GM19455 (cell line): ENCODE results near the gene SLC7A10.
A peak's percentile ranks its signal among the peaks of the same experiment; 100 is the strongest.
"Not testable (repeated sequence)": the region's sequence is repeated elsewhere in the genome, so short reads cannot be mapped to it uniquely, and the experiment has no call there.

Experiments used
- ATAC-seq: cut with Tn5 transposase; IDR thresholded peaks from one replicate; pipeline ENCODE4 v1.9.1; 2021; ENCODE audit not compliant: unreplicated experiment

SLC7A10 gene

DNA sequence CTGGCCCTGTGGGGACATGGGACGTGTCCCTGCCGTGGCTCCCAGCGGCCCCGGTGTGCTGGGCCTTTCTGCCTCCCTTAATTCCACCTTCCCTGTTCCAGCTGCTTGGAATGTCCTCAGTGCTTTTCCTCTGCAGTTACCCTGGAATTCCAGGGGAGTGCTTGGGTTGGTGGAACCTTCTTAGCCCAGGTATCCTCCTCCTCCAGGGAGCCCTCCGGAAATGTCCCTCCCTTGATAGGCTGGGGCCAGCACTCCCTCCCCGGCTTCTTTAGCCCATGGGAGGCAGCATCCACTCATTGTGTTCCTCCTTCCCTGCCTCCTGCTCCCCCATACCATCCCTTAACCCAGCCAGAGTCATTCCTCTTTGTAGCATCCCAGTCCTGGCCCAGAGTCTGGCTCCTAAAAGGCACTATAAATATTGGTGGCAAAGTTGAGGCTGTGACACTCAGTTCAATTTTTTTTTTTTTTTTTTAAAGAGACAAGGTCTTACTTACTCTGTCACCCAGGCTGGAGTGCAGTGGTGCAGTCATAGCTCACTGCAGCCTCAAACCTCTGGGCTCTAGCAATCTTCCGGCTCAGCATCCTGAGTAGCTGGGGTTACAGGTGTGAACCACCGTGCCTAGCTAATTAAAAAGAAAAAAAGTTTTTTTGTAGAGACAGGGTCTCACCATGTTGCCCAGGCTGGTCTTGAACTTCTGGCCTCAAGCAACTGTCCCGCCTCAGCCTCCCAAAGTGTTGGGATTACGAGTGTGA, 13.7 kb upstream of the SLC7A10 start:
- ATAC-seq, result no peak

DNA sequence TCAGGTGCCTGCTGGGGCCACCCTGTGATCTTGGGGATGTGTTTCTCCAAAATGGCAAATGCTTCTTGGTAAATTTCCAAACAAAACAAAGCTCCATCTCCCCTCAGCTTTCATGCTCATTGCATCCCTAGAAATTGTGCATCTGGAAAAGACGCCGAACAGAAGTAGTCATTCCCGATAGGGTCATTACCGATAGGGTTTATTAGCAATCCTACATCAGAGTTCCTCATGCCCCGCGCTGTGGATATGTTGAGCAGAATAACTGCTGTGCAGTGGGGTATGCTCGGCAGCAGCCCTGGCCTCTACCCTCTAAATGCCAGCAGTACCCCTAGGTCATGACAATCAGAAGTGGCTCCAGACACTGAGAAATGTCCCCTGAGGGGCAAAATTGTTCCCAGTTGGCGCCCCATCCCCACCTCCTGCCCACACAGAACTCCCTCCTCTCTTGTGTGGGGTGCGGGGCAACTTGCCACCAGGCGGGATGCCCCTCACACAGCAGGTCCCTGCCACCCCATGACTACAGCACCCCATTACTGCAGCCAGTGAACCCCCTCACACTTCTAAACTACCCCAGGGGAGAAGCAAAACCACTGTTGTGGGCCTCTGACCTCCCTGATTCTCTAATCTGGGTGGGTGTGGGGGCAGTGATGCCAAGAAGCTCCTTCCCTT, 13.0 kb upstream of the SLC7A10 start:
- ATAC-seq, result no peak

DNA sequence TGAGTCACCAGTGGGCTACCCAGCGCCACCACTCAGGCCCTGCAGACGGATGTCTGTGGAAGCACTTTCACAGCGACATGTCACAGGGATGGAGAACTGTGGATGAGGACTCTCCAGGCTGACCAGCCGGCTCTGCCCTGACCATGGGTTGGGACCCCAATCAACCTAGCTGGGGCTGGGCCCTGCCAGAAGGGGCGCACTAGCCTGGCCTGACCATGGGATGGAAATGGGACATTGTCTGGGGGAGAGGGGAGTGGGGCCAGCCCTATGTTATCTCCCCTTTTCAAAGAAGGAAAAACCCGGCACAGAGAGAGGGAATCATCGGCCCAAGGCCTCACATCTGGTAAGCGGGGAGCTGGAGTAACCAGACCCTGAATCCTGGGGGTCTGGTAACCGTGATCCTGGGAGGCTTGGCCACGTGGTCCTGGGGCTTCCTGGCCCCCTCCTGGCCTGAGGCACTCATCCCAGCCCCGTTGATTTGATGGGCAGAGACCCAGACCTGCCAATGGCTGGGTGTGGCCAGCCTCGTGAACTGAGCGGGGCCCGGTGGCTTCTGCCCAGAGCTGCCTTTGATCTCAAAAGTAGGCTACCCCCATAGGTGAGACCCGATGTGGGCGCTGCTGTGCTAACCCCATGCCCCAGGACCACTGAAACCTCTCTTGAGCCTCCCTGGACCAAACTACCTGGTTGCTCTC, 11.2 kb upstream of the SLC7A10 start:
- ATAC-seq, result no peak

DNA sequence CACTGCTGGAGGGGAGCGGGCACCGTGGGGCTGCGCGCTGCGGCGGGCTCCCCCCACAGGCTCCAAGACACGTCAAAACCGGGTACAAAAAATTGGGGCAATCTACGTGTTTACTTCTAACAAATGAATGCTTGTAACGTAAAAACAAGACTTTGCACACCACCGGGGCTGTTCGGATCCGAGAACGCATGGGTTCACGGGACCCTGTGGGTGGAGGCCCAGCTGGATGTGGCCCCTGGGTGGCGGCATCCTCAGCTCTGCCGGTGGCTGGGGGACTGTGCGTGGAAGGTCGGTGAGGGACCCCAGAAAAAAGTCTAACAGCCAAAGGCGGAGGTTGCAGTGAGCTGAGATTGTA, 10.3 kb upstream of the SLC7A10 start:
- peak; percentile 22 for ATAC-seq

DNA sequence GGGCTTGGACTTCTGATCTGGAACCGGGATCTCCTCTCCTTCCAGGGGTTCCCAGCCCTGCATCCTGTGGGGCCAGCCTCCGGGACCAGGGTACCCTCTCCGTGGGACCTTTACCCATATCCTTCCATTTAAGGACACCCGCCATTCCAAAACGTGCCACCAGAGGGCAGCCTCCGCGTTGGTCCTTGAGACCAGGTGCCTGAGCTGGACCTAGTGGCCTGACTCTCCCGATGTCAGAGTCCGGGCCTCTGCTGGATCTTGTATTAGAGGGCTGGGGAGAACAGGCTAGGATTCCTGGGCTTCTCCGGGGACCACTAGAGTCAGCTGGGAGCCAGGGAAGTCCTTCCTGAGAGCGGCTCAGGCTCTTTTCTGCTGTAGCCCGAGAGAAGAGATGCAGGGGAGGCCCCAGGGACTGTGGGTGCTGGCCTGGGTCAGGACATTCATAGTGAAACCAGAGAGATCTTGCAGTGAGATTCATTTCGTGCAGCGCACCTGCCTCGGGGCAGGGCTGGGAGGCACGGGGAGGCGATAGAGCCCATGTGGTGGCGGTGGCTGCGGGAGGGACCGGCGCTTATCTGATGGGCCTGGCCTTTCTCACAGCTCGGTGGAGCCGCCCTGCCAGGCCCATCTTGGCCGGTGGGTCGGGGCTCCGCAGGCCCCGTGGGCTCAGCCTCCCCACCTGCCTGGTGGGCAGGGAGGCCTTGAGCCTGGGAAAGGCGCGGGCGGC, 9.8 kb upstream of the SLC7A10 start:
- ATAC-seq, result peak; percentile 93

DNA sequence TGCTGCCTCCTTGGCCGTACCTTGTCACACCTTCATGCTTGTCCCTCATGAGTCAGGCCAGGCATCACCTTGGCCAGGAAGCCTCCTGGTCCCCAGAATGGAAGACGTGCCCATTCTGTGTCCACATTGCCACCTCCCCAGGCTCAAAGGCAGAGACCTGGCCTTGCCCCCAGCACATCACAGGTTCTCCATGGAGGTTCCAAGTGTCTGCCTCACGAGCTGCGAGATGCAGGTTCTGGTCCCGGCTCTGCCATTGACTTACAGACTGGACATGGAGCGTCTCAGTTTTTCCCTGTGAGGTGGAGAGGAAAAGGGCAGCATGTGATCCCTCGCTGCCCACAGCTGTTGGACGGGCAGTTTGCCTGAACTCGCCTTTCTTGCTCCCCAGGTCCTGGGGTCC, 9.1 kb upstream of the SLC7A10 start:
- no peak for ATAC-seq

DNA sequence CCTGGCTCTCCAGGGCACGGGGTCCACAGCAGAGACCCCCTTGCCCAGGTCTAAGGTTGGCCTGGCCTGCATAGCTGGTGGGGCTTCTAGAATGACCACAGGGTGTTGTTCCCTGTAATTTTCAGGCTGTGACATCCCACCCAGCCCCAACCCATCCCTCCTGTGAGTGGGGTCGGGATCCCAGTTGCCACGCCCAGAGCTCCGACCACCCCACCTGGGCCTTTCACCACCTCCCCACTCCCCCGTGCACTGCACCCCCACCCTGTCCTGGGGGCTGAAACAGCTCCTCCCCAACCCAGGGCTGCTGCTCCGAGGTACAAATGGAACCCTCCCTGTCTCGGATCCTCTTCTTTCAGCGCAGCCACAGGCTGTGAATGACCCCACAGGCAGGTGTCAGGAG, 8.4 kb upstream of the SLC7A10 start:
- ATAC-seq, result no peak

DNA sequence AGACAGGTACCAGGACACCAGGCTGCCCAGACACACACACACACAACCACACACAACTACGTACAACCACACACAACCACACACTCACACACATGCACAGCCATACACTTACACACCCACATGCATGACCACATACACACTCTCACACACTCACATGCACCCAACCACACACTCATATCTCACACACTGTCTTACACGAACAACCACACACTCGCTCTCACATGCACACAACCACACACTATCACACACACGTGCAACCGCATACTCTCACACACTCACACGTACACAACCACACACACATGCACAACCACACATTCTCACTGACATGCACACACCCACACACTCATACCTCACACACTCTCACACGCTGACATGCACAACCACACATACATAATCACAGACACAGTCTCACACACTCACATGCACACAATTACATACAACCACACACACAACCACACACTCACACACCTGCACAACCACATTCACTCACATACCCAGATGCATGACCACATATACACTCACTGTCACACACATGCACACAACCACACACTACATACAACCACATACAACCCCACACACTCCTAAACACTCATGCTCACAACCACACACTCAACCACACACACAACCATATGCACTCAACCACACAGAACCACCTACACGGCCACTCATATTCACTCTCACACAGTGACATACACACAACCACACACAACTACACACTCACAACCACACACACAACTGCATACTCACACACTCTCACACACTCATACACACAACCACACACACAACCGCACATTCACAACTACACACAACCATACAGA, 7.6 kb upstream of the SLC7A10 start:
- no peak for ATAC-seq

DNA sequence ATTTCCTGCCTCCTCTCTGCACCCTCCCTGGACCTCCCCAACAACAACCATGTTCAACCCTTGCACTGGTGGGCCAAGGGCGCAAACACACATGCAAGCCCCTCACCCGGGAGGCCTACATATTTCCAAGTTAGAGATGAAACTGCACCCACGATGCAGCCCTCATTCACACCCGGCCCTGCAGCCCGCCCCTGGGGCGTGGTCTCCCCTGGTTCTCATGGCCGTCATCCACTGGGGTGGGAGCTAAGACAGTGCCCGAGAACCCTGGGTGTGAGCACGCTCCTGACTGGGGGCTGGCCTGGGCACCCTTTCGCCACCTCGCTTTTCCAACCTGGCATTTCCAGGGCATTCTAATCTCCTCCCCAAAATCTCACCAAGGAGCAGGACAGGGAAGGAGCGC, 7.0 kb upstream of the SLC7A10 start:
- ATAC-seq, result no peak

DNA sequence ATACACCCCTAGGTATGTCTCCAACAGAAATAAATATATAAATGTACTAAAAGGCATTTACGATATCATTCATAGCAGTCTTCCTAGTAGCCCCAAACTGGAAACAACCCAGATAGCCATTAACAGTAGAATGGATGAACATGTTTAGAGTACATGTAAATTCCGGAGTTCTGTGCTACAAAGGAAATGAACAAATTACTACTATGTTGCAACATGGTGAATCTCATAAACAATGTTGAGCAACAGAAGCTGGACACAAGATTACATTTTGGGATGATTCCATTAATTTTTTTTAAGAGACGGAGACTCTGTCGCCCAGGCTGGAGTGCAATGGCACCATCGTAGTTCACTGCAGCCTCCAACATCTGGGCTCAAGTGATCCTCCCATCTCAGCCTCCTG, 5.9 kb upstream of the SLC7A10 start:
- no peak for ATAC-seq

DNA sequence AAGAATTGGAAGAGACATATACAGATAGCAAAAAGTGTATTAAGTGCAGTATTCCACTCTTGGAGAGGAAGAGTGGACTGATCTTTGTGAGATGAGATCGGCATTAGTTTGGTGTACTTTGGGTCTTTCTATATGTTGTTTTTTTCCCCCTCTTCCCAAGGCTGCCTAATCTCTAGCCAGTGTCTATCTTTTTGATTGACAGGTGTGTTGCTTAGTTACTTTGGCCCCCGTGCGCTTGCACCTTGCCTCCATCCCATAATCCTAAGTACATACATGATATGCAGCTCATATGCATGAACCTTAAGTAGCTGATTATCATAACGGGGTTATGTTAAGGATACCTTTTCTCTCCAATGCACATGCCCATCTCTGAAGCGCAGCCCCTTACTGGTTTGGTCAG, 4.3 kb upstream of the SLC7A10 start:
- no peak for ATAC-seq

DNA sequence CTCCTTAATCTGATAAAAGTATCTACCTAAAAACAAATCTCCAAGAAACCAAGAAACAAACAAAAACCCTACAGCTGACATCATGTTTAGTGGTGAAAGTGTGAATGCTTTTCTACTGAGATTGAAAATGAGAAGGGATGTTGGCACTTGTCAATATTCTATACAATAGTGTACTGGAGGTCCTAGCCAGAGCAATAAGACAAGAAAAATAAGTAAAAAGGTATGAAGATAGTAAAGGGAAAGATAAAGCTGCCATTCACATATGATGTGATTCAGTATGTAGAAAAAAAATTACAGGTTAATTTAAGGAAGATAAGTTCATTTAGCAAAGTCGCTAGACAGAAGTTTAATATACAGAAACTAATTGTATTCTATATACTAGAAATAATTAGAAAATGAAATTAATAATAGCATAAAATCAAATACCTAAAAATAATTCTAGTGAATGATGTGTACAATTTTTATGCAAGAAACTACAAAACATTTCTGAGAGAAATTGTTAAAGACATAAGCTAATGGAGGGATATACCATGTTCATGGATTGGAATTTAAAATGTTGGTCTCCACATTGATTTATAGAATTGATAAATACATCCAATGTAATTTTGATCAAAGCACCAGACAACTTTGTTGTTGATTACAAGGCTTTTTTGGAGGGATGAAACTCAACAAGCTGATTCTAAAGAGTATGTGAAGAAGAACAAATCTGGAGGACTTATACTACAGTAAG, 2.4 kb upstream of the SLC7A10 start:
- ATAC-seq, result no peak

DNA sequence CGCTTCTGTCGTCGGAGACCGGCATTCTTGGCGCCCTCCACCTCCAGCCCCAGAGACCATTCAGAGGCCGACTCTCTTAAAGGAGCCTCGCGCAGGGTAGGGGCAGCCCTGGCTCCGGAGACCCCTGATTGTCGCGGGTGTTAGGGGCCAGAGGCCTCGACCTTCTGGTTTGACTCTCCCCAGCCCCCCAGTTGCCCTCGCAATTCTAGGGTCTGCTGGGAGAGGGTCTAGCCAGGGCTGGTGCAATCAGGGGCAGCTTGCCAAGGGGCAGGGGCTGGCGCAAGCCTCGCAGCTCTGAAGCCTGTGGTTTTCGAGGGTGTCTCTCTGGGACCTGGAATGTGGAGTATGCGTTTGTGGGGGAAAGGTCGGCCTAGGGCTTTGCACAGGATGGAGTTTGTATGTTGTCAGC, 1.6 kb upstream of the SLC7A10 start:
- ATAC-seq, result no peak

DNA sequence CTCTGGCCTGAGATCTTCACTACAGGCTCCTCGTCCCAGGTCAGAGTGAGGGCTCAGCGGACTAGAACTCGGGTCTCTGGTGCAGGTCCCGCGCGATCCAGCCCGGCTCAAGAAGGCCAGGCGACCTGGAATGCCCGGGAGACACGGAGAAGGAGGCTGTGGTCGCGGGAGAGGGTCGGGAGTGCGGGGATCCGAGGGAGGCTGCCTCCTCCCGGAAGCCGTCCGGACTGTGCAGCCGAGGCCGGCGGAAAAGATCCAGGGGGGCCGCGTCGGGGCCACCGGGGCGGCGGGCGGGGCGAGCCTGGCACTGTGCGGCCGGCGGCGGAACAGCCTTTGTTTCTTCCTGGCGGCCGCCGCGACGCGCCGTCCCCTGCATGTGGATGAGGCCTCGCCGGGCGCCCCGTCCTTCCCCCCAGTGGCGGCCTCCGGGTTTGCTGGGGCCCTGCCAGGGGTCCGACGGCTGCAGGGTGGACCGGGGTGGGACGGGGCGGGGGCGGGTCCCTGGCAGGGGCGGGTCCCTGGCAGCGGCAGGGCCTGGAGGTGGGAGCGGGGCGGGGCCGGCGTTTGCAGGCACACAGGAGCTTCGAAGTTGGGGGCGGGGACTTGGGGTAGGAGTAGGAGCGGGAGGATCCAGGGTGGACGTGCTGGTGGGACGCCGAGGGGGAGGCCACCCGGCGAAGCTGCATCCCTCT, 1.0 kb upstream of the SLC7A10 start:
- ATAC-seq, result no peak

DNA sequence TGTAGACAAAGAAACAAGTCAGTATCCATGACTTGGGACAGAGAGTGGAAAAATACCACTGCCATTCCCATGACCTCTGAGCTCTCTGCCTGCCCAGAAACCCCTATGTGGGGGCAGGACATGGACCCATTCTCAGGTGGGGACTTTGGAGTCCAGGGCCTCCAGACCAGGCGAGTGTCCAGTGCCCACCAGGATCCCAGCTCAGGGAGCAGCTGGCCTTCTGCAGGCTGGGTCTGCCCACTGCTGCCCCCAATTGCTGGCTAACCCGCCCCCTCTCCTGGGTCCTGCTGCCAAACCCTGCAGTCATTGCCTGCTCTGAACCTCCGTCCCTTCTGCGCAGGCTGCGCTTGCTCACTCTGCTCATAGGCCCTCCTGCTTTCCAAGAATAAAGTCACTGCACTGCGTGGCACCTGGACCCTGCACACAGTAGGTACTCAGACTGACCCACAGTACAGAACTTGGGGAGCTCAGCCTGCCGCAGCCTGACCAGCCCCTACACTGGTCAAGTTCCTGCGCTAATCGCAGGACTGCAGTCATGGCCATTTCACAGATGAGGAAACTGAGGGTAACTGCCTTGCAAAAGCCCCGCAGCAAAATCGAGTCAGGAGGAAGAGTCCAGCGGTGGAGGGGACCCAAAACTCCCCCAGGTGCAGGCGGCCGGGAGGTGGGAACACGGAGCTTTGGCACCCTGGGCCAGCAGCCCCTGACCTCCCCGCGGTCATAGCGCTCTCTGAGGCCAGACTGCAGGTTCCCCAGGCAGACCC, 774 bp downstream of the SLC7A10 start:
- ATAC-seq, result no peak

DNA sequence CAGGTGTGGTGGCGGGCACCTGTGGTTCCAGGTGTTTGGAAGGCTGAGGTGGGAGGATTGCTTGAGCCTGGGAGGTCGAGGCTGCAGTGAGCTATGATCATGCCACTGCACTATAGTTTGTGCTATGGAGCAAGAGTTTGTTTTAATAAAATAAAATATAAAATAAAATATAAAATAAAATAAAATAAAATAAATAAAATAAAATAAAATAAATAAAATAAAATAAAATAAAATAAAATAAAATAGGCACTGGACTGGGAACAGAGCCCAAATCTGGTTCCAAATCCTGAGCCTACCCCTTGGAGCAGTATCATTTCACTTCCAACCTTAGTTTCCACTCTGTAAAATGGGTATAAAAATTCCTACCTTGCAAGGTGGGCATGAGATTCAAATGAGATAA, 3.4 kb downstream of the SLC7A10 start:
- ATAC-seq, result not testable (repeated sequence)

DNA sequence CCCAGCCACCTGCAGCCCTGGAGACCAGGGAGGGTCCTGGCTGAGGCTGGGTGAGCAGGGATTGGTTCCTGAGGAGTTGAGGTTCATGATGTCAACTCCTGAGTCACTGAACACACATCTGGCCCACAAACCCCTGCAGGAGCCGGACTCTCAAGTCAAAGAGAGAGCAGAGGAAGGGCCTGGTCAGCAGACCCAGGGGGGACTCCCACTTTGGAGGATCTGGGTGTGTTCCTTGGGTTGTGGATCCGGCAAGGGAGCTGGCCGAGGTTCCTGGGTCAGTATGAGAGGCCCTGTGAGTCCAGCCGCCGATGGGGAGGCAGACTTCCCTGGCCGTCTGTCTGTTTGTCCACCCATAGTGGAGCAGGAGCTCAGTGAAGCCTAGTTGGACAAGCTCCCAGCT, 4.0 kb downstream of the SLC7A10 start:
- no peak for ATAC-seq

DNA sequence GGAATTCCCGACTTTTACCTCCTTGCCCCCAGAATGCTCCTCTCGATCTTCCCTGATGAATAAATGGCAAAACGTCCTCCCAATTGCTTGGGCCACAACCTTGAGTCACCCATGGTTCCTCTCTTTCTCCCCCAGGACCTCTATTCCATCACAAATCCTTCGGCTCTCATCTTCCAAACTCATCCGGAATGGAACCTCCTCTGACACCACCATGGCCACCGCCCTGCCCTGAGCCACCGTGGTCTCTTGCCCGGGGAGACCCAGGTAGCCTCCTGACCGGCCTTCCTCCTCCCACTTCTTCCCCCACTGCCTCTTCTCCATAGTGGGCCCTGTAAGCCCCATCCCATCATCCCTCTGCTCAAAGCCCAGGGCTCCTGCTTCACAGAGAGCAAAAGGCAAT, 4.9 kb downstream of the SLC7A10 start:
- ATAC-seq, result no peak

DNA sequence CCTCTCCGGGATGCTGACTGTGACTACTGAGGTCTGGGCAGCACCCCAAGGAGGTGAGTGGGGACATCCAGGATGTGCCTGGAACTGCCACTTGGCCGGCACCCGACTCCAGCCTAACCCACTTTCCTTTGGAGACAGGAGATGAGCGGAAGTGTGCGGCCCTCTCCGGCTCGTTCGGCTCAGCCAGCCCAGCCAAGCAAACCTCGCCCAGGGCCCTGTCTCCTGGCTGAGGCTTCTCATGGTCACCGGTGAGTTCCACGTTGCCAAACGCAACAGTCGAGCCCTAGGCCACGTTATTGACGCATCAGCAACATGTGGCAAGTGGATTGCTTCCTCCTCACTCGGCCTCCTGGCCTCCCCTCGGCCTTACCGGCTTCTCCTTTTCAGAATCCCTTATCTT, 5.5 kb downstream of the SLC7A10 start:
- ATAC-seq, result no peak
